ENCODE data around the gene MAPK14.

DNA sequence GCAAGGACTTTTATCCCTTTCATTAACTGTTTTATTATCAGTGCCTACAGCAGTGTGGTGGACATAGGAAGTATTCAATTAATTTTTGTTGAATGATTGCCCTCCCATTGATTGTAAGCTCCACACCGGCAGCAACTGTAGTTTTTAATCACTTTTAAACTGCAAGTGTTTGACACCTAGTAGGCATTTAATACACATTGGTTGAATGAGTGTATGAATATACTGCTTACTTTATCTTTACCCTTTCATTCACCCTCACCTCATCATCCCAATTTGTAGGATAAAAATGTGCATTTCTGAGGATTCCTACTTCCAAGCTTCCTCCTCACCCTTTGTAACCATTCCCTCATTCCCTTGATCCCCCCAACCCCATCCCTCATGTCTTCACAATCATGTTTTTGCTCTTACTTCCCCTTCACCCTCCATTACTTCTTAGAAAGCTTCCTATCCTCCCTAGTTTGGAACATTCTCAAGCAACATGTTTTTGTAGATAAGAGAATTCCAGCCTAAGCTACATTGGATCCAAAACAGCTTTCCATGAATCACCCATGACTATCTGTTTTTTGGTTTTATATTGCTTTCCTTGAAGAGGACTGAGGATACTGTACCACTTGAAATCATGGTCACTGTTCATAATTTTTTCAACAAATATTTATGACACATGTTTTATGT, 2.2 kb upstream of the MAPK14 start:
- TF ChIP-seq, protein P1, sequence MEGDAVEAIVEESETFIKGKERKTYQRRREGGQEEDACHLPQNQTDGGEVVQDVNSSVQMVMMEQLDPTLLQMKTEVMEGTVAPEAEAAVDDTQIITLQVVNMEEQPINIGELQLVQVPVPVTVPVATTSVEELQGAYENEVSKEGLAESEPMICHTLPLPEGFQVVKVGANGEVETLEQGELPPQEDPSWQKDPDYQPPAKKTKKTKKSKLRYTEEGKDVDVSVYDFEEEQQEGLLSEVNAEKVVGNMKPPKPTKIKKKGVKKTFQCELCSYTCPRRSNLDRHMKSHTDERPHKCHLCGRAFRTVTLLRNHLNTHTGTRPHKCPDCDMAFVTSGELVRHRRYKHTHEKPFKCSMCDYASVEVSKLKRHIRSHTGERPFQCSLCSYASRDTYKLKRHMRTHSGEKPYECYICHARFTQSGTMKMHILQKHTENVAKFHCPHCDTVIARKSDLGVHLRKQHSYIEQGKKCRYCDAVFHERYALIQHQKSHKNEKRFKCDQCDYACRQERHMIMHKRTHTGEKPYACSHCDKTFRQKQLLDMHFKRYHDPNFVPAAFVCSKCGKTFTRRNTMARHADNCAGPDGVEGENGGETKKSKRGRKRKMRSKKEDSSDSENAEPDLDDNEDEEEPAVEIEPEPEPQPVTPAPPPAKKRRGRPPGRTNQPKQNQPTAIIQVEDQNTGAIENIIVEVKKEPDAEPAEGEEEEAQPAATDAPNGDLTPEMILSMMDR (IDR thresholded peaks at IDR 0.05): no peak
- no peak for TF ChIP-seq POLR2A (IDR thresholded peaks at IDR 0.05)
